DND-41 (cell line): Measurements from ENCODE around the gene MANBA.
A peak's percentile ranks its signal among the peaks of the same experiment; 100 is the strongest.

ENCODE experiments used
- ATAC-seq: fragments of 200-7000 bp; cut with Tn5 transposase; 3 replicates; pipeline ENCODE4 v1.9.1; 2021; ENCODE audit warnings: low read depth; ENCODE audit not compliant: insufficient read depth
- DNase-seq: peaks from one replicate; pipeline ENCODE4 v3.0.0-alpha.2; 2020
- H2AFZ ChIP-seq: 2 replicates; pipeline ENCODE4 v1.6.0; 2012; ENCODE audit warnings: low read depth, low read length
- H3K27ac ChIP-seq: 2 replicates; pipeline ENCODE4 v1.5.1; 2012; ENCODE audit warnings: low read length, inconsistent platforms
- H3K27me3 ChIP-seq: fragments of 200-600 bp; sonication (generic); 2 replicates; pipeline ENCODE4 v1.6.0; 2012; ENCODE audit warnings: low read length, mild to moderate bottlenecking, inconsistent platforms; ENCODE audit not compliant: insufficient read depth, poor library complexity
- H3K36me3 ChIP-seq: 2 replicates; pipeline ENCODE4 v1.5.1; 2012; ENCODE audit warnings: low read length, inconsistent platforms; ENCODE audit not compliant: insufficient read depth
- H3K4me1 ChIP-seq: 2 replicates; pipeline ENCODE4 v1.5.1; 2012; ENCODE audit warnings: mild to moderate bottlenecking, low read length; ENCODE audit not compliant: insufficient read depth
- H3K4me2 ChIP-seq: 2 replicates; pipeline ENCODE4 v1.6.0; 2012; ENCODE audit warnings: mild to moderate bottlenecking, moderate library complexity, low read length, inconsistent platforms; ENCODE audit not compliant: insufficient read depth
- H3K4me3 ChIP-seq, 2 experiments: fragments of 200-600 bp in 1 of 2; shearing (Covaris generic) in 1 of 2; 2 replicates each; pipeline ENCODE4 v1.5.1; 2012 to 2016; ENCODE audit warnings: inconsistent platforms in 2 of 2, low read length in 2 of 2, mild to moderate bottlenecking in 2 of 2, low read depth in 1 of 2, moderate library complexity in 1 of 2
- H3K79me2 ChIP-seq: 2 replicates; pipeline ENCODE4 v1.6.0; 2012; ENCODE audit warnings: low read length, inconsistent platforms; ENCODE audit not compliant: insufficient read depth
- H3K9ac ChIP-seq: 2 replicates; pipeline ENCODE4 v1.6.0; 2012; ENCODE audit warnings: low read depth, mild to moderate bottlenecking, inconsistent platforms, low read length, moderate library complexity
- H3K9me3 ChIP-seq: 2 replicates; pipeline ENCODE4 v1.5.1; 2012; ENCODE audit warnings: low read length, moderate library complexity, mild to moderate bottlenecking, inconsistent platforms; ENCODE audit not compliant: insufficient read depth, severe bottlenecking
- H4K20me1 ChIP-seq: 2 replicates; pipeline ENCODE4 v1.6.0; 2012; ENCODE audit warnings: low read length; ENCODE audit not compliant: insufficient read depth
- EZH2 ChIP-seq: IDR thresholded peaks from 3 replicates; pipeline ENCODE4 v1.6.1; 2012; ENCODE audit warnings: borderline replicate concordance, low read depth, mild to moderate bottlenecking, moderate library complexity, low read length, inconsistent platforms; ENCODE audit not compliant: severe bottlenecking
- TF ChIP-seq, protein P1 (sequence below): IDR thresholded peaks from 2 replicates; pipeline ENCODE4 v1.5.1; 2012; ENCODE audit warnings: borderline replicate concordance, low read length, moderate library complexity, mild to moderate bottlenecking; ENCODE audit not compliant: poor library complexity, severe bottlenecking; ENCODE audit errors: extremely low read depth

MANBA gene

DNA sequence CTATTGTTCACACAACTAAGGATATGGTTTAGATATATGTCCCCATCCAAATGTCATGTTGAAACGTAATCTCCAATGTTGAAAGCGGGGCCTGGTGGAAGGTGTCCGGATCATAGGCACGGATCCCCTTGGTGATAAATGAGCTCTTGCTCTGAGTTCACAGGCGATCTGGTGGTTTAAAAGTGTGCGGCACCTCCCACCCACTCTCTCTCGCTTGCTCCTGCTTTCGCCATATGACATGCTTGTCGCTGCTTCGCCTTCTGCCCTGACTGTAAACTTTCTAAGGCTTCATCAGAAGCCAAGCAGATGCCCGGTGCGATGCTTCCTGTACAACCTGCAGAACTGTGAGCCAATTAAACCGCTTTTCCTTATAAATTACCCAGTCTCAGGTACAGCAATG lies 131.1 kb downstream of the MANBA start:
- peaks cover 5% of the 10 kb centered on the region for H3K36me3 ChIP-seq
- TF ChIP-seq EZH2: no peak
- TF ChIP-seq, protein P1, sequence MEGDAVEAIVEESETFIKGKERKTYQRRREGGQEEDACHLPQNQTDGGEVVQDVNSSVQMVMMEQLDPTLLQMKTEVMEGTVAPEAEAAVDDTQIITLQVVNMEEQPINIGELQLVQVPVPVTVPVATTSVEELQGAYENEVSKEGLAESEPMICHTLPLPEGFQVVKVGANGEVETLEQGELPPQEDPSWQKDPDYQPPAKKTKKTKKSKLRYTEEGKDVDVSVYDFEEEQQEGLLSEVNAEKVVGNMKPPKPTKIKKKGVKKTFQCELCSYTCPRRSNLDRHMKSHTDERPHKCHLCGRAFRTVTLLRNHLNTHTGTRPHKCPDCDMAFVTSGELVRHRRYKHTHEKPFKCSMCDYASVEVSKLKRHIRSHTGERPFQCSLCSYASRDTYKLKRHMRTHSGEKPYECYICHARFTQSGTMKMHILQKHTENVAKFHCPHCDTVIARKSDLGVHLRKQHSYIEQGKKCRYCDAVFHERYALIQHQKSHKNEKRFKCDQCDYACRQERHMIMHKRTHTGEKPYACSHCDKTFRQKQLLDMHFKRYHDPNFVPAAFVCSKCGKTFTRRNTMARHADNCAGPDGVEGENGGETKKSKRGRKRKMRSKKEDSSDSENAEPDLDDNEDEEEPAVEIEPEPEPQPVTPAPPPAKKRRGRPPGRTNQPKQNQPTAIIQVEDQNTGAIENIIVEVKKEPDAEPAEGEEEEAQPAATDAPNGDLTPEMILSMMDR: no peak
- ATAC-seq: no peak
- DNase-seq: no peak
- H3K9ac ChIP-seq: no peak overlapping the region
- H3K79me2 ChIP-seq: no peaks in the 10 kb centered on the region
- H3K4me3 ChIP-seq: no peak overlapping the region
- no peaks in the 10 kb centered on the region for H3K9me3 ChIP-seq
- H3K27me3 ChIP-seq: no peaks in the 10 kb centered on the region
- no peak overlapping the region for H3K27ac ChIP-seq
- H3K4me1 ChIP-seq: peaks cover 21% of the 10 kb centered on the region
- H3K4me2 ChIP-seq: no peak overlapping the region
- no peaks in the 10 kb centered on the region for H4K20me1 ChIP-seq
- H2AFZ ChIP-seq: no peak overlapping the region

GRCh38 chr4:102627831-102628523 lies 132.8 kb downstream of the MANBA start:
- Histone ChIP-seq H3K9me3 (no peaks in the 10 kb centered on the region), H4K20me1 (no peaks in the 10 kb centered on the region), H2AFZ (no peak overlapping the region), H3K27me3 (no peaks in the 10 kb centered on the region), H3K79me2 (no peaks in the 10 kb centered on the region), H3K4me2 (no peak overlapping the region), H3K4me1 (peaks cover 21% of the 10 kb centered on the region), H3K9ac (no peak overlapping the region), H3K27ac (no peak overlapping the region), H3K36me3 (no peaks in the 10 kb centered on the region; the same call in 1 of the 2 replicates), H3K4me3 (no peak overlapping the region)
- TF ChIP-seq EZH2: no peak
- TF ChIP-seq, protein P1: no peak
- no peak for DNase-seq
- ATAC-seq: no peak

- DNase-seq: peak; percentile 75
- Histone ChIP-seq H3K27ac (peak overlapping the region; percentile 50; the same call in 1 of the 2 replicates), H3K27me3 (no peaks in the 10 kb centered on the region), H3K4me1 (peaks cover 14% of the 10 kb centered on the region), H3K4me2 (peak overlapping the region; percentile 55), H3K9me3 (no peaks in the 10 kb centered on the region), H3K4me3 (peak overlapping the region in 1 of 2 experiments; percentile 35; a peak in 1 of 4 replicates), H4K20me1 (no peaks in the 10 kb centered on the region), H2AFZ (peak overlapping the region; percentile 64), H3K36me3 (no peaks in the 10 kb centered on the region), H3K79me2 (no peaks in the 10 kb centered on the region), H3K9ac (peak overlapping the region; percentile 37)
- TF ChIP-seq, protein P1: peak; percentile 69
- TF ChIP-seq EZH2: no peak
- peak; percentile 96 for ATAC-seq
These were observed 135.4 kb downstream of the MANBA start for GRCh38 chr4:102625232-102625930.
